ENCODE data around the gene SEC16A.

Gene SEC16A

GRCh38 chr9:136484153-136485048 lies 1.6 kb upstream of the SEC16A start:
- DNase-seq = peak in 1 of 2 experiments; percentile 18

GRCh38 chr9:136483589-136484152 lies 831 bp upstream of the SEC16A start:
- DNase-seq = peak; percentile 87 to 88

GRCh38 chr9:136482046-136482792 lies 621 bp downstream of the SEC16A start:
- DNase-seq = peak; percentile 29 to 31

GRCh38 chr9:136481558-136481957 lies 1.3 kb downstream of the SEC16A start:
- no peak for DNase-seq

GRCh38 chr9:136476369-136477150 lies 6.3 kb downstream of the SEC16A start:
- DNase-seq = no peak

GRCh38 chr9:136474974-136475865 lies 7.6 kb downstream of the SEC16A start:
- no peak for DNase-seq

GRCh38 chr9:136474021-136474640 lies 8.7 kb downstream of the SEC16A start:
- no peak for DNase-seq

- DNase-seq = no peak
These were observed 9.5 kb downstream of the SEC16A start for GRCh38 chr9:136473354-136473721.

- no peak for DNase-seq
These were observed 10.0 kb downstream of the SEC16A start for GRCh38 chr9:136472640-136473353.

GRCh38 chr9:136471802-136472487 lies 10.9 kb downstream of the SEC16A start:
- no peak for DNase-seq

GRCh38 chr9:136470792-136471469 lies 11.9 kb downstream of the SEC16A start:
- DNase-seq = no peak

GRCh38 chr9:136470356-136470755 lies 12.5 kb downstream of the SEC16A start:
- DNase-seq = no peak

GRCh38 chr9:136467766-136468165 lies 15.1 kb downstream of the SEC16A start:
- DNase-seq = no peak

GRCh38 chr9:136466155-136466541 lies 16.7 kb downstream of the SEC16A start:
- no peak for DNase-seq

- DNase-seq = no peak
These were observed 17.2 kb downstream of the SEC16A start for GRCh38 chr9:136465500-136466154.

- DNase-seq = no peak
These were observed 18.6 kb downstream of the SEC16A start for GRCh38 chr9:136464241-136464640.

- DNase-seq = no peak
These were observed 19.3 kb downstream of the SEC16A start for GRCh38 chr9:136463578-136463977.

- DNase-seq = no peak
These were observed 20.2 kb downstream of the SEC16A start for GRCh38 chr9:136462664-136463063.

GRCh38 chr9:136460772-136461325 lies 22.0 kb downstream of the SEC16A start:
- DNase-seq = no peak
